WTC11 (cell line): ENCODE data around the gene CTNND1. TPM values are rescaled to one million over a fixed set of nuclear protein-coding genes. Genes with fewer than 3 reads are reported as not detected.

Experiments
- ATF2 ChIP-seq: sonication (generic); formaldehyde crosslinking; IDR thresholded peaks from 2 replicates; pipeline ENCODE4 v1.8.1; 2022; ENCODE audit warnings: low read depth, missing genetic modification reagents, borderline replicate concordance
- ATF3 ChIP-seq: sonication (generic); formaldehyde crosslinking; conservative IDR thresholded peaks from 2 replicates; pipeline ENCODE4 v1.8.1; 2022; ENCODE audit warnings: mild to moderate bottlenecking, missing genetic modification reagents
- CREM ChIP-seq: sonication (generic); formaldehyde crosslinking; IDR thresholded peaks from 2 replicates; pipeline ENCODE4 v1.8.1; 2022; ENCODE audit warnings: mild to moderate bottlenecking, missing genetic modification reagents, moderate library complexity
- E2F1 ChIP-seq: sonication (generic); formaldehyde crosslinking; IDR thresholded peaks from 2 replicates; pipeline ENCODE4 v1.8.0; 2022; ENCODE audit warnings: mild to moderate bottlenecking, missing genetic modification reagents
- ELF4 ChIP-seq: sonication (generic); formaldehyde crosslinking; IDR thresholded peaks from 2 replicates; pipeline ENCODE4 v1.8.1; 2022; ENCODE audit warnings: low read depth, mild to moderate bottlenecking, moderate library complexity, missing genetic modification reagents
- FOXJ3 ChIP-seq: sonication (generic); formaldehyde crosslinking; IDR thresholded peaks from 2 replicates; pipeline ENCODE4 v1.9.0; 2021; ENCODE audit warnings: missing genetic modification reagents, mild to moderate bottlenecking, borderline replicate concordance
- HMGXB4 ChIP-seq: sonication (generic); formaldehyde crosslinking; IDR thresholded peaks from 2 replicates; pipeline ENCODE4 v1.8.1; 2023; ENCODE audit warnings: mild to moderate bottlenecking, moderate library complexity, missing genetic modification reagents
- IRF2 ChIP-seq: sonication (generic); formaldehyde crosslinking; IDR thresholded peaks from 2 replicates; pipeline ENCODE4 v1.8.0; 2022; ENCODE audit warnings: low read depth, missing genetic modification reagents, borderline replicate concordance
- KAT7 ChIP-seq: sonication (generic); formaldehyde crosslinking; IDR thresholded peaks from 2 replicates; pipeline ENCODE4 v1.8.1; 2023; ENCODE audit warnings: missing genetic modification reagents, mild to moderate bottlenecking, borderline replicate concordance
- MXD4 ChIP-seq: fragments of 250-450 bp; sonication (Bioruptor Pico); IDR thresholded peaks from 2 replicates; pipeline ENCODE4 v1.8.0; 2021; ENCODE audit warnings: mild to moderate bottlenecking, moderate library complexity, borderline replicate concordance
- NR1H2 ChIP-seq: sonication (generic); formaldehyde crosslinking; IDR thresholded peaks from 2 replicates; pipeline ENCODE4 v1.9.0; 2021; ENCODE audit warnings: mild to moderate bottlenecking, moderate library complexity, missing genetic modification reagents
- OVOL2 ChIP-seq: fragments of 250-450 bp; sonication (Bioruptor Pico); IDR thresholded peaks from 2 replicates; pipeline ENCODE4 v1.9.0; 2021; ENCODE audit warnings: mild to moderate bottlenecking, borderline replicate concordance
- STAT6 ChIP-seq: sonication (generic); formaldehyde crosslinking; conservative IDR thresholded peaks from 2 replicates; pipeline ENCODE4 v1.8.1; 2023; ENCODE audit warnings: mild to moderate bottlenecking, low read depth, missing genetic modification reagents, moderate library complexity
- ZMAT4 ChIP-seq: fragments of 250-450 bp; sonication (Bioruptor Pico); IDR thresholded peaks from 2 replicates; pipeline ENCODE4 v1.9.0; 2021; ENCODE audit warnings: mild to moderate bottlenecking
- ZNF121 ChIP-seq: sonication (generic); formaldehyde crosslinking; IDR thresholded peaks from 2 replicates; pipeline ENCODE4 v1.8.0; 2023; ENCODE audit warnings: missing genetic modification reagents
- ZNF281 ChIP-seq: sonication (generic); formaldehyde crosslinking; IDR thresholded peaks from 2 replicates; pipeline ENCODE4 v1.8.0; 2023; ENCODE audit warnings: mild to moderate bottlenecking, missing genetic modification reagents
- ZNF416 ChIP-seq: fragments of 250-450 bp; sonication (Bioruptor Pico); IDR thresholded peaks from 2 replicates; pipeline ENCODE4 v1.9.0; 2021; ENCODE audit warnings: mild to moderate bottlenecking, inconsistent platforms
- ZNF423 ChIP-seq: fragments of 250-450 bp; sonication (Bioruptor Pico); IDR thresholded peaks from 2 replicates; pipeline ENCODE4 v2.1.2; 2022; ENCODE audit warnings: mild to moderate bottlenecking, moderate library complexity
- ZNF532 ChIP-seq: fragments of 250-450 bp; sonication (Bioruptor Pico); IDR thresholded peaks from 2 replicates; pipeline ENCODE4 v1.9.0; 2021; ENCODE audit warnings: mild to moderate bottlenecking, borderline replicate concordance
- total RNA-seq: library from RNA; stranded (reverse); gene quantifications from 3 replicates; pipeline ENCODE4 v1.2.3, GENCODE V29; 2021

Gene CTNND1
- total RNA-seq, 1 experiment from 2014 or later: 165 TPM

- TF ChIP-seq ATF2 (CRISPR knock-in tag): no peak
- peak; percentile 61; the same call in 1 of the 2 replicates for TF ChIP-seq ZNF532 (CRISPR knock-in tag)
- TF ChIP-seq ZMAT4: 0 out of 2 replicates have a peak, but pooled peaks have one; percentile 73
- TF ChIP-seq KAT7 (CRISPR knock-in tag): peak; percentile 94; the same call in 1 of the 2 replicates
- no peak for TF ChIP-seq NR1H2
- TF ChIP-seq HMGXB4 (CRISPR knock-in tag): peak; percentile 57
- no peak for TF ChIP-seq ZNF423 (CRISPR knock-in tag)
- 0 out of 2 replicates have a peak, but pooled peaks have one; percentile 44 for TF ChIP-seq IRF2
- TF ChIP-seq E2F1 (CRISPR knock-in tag): no peak
- TF ChIP-seq OVOL2: 0 out of 2 replicates have a peak, but pooled peaks have one; percentile 54
- TF ChIP-seq MXD4 (CRISPR knock-in tag): no peak
- TF ChIP-seq ZNF416 (CRISPR knock-in tag): peak; percentile 5; the same call in 1 of the 2 replicates
- no peak for TF ChIP-seq ATF3 (CRISPR knock-in tag)
- TF ChIP-seq CREM (CRISPR knock-in tag): peak; percentile 82
- TF ChIP-seq ZNF121 (CRISPR knock-in tag): peak; percentile 99
- 0 out of 2 replicates have a peak, but pooled peaks have one; percentile 51 for TF ChIP-seq FOXJ3 (CRISPR knock-in tag)
- TF ChIP-seq ZNF281 (CRISPR knock-in tag): peak; percentile 57; the same call in 1 of the 2 replicates
- no peak for TF ChIP-seq ELF4 (CRISPR knock-in tag)
- 0 out of 2 replicates have a peak, but pooled peaks have one; percentile 87 for TF ChIP-seq STAT6
These were observed 20.2 kb upstream of the CTNND1 start, which contains the start of gene SELENOH (continued) for GRCh38 chr11:57741132-57742086.
